ENCODE results near the gene NFIA.

NFIA gene

GRCh38 chr1:61082311-61083012, at the start of gene NFIA:
Gene NFIA, plus strand, starts transcription at chr1:61082561.
- DNase-seq: peak; percentile 57

- no peak for DNase-seq
These were observed 46.5 kb upstream of the NFIA start for GRCh38 chr1:61035880-61036279.

GRCh38 chr1:61042466-61043009, 39.8 kb upstream of the NFIA start:
- DNase-seq: no peak

GRCh38 chr1:61043010-61043820, 39.1 kb upstream of the NFIA start:
- peak; percentile 68 for DNase-seq

- DNase-seq: no peak
These were observed 35.9 kb upstream of the NFIA start for GRCh38 chr1:61046434-61046833.

GRCh38 chr1:61047061-61047460, 35.3 kb upstream of the NFIA start:
- no peak for DNase-seq

- DNase-seq: peak; percentile 84
These were observed 32.4 kb upstream of the NFIA start for GRCh38 chr1:61049850-61050540.

GRCh38 chr1:61050541-61051442, 31.6 kb upstream of the NFIA start:
- DNase-seq: no peak

- DNase-seq: no peak
These were observed 31.0 kb upstream of the NFIA start for GRCh38 chr1:61051443-61051718.

GRCh38 chr1:61051719-61052394, 30.5 kb upstream of the NFIA start:
- no peak for DNase-seq

- no peak for DNase-seq
These were observed 29.8 kb upstream of the NFIA start for GRCh38 chr1:61052395-61053225.

GRCh38 chr1:61053226-61053711, 29.1 kb upstream of the NFIA start:
- DNase-seq: no peak

GRCh38 chr1:61053712-61054600, 28.4 kb upstream of the NFIA start:
- DNase-seq: no peak

GRCh38 chr1:61054601-61054993, 27.8 kb upstream of the NFIA start:
- no peak for DNase-seq

GRCh38 chr1:61055110-61055614, 27.2 kb upstream of the NFIA start:
- DNase-seq: peak; percentile 15

- DNase-seq: no peak
These were observed 26.2 kb upstream of the NFIA start for GRCh38 chr1:61056196-61056572.

GRCh38 chr1:61056573-61057439, 25.6 kb upstream of the NFIA start:
- DNase-seq: peak; percentile 49

- DNase-seq: no peak
These were observed 23.7 kb upstream of the NFIA start for GRCh38 chr1:61058483-61059245.

Measured in NCI-H2227 treated with DMSO at 0.1 percent for 48 hours (cell line).